ENCODE measurements around the gene DNAJC24.
"Not testable (repeated sequence)": the region's sequence is repeated elsewhere in the genome, so short reads cannot be mapped to it uniquely, and the experiment has no call there.

DNAJC24 gene, protein sequence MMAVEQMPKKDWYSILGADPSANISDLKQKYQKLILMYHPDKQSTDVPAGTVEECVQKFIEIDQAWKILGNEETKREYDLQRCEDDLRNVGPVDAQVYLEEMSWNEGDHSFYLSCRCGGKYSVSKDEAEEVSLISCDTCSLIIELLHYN

GRCh38 chr11:31369348-31370329 is at the start of gene DNAJC24, which contains the start of gene DCDC1:
Gene DNAJC24, plus strand, starts transcription at chr11:31369860. Its CDS starts 889 bp downstream, at chr11:31370749.
Gene DCDC1, minus strand, starts transcription at chr11:31369739. Its CDS starts 41,459 bp downstream, at chr11:31328280.
- peak; percentile 75 to 94 for DNase-seq

DNA sequence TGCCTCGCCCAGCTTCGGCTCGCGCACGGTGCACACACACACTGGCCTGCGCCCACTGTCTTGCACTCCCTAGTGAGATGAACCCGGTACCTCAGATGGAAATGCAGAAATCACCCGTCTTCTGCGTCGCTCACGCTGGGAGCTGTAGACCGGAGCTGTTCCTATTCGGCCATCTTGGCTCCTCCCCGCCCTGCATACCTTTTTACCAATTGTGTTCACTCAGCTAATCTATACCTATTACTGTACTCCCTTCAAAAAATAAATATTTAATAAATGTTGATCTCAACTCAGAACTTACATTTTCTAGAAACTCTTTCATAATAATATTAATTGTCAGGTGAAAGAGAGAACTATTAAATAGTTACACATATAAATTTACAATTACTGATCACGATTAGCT is 48.2 kb upstream of the DNAJC24 start:
- not testable (repeated sequence) for DNase-seq

DNA sequence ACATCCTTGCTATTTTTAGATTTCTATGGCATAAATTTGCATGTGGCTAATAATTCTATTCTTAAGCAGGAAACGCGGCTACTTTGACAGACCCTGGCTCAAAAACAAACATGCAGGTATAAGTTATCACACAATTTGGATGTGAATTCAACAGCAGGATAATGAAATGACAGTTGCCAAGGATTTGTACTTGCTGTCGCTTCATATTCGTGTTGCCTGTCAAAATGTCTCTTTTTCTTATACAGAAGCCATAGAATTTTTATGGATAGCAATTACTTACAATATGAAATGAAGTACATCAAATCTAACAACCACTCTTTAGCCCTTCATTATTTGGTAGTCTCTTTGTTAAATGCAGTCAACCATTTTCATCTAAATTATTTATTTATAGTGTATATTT is 46.5 kb upstream of the DNAJC24 start:
- DNase-seq: no peak

DNA sequence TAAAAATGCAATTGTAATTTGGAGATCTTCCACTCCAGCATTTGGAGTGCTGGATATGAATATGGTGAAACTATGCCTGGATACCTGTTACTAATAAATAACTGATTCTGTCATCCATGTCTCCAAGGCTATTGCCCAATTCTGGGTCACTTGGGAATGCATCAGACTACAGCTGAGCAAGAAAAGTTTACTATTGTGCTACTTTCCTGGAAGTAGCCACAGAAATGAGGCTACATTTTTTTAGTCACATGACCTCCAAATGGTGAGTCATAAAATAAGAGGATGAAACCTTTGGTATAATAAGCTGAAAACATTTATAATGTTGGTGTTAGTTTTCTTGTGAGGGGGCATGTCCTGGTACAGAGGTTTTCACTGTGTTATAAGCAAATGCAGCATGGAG is 44.5 kb upstream of the DNAJC24 start:
- DNase-seq: no peak

DNA sequence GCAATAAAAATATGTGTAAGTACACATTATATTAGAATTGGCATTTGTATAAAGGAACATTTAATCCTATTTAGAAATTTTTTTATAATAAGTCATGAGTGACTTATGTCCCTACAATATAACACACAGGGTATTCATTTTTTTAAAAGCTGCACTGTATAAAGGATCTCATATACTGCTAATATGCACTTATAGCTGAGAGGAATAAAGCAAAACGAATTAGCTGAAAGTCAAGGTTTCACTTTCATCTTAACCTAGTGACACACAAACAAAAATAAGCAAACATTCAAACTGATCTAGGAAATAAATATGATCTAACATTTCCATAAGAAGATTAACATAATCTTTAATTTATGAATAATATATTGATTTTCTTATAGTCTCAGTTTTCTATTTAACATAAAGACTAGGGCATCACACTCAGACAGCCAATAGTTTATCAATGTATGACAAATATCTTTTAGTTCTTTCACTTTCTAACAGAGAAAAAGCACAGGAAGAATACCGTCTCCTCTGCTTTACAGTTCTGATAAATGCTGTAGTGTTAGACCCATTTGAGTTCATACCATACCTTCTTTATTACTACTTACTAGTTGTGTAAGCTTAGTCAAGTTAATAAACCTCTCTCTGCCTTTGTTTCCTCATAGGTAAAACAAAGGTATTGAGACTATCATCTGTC is 43.1 kb upstream of the DNAJC24 start:
- no peak for DNase-seq

DNA sequence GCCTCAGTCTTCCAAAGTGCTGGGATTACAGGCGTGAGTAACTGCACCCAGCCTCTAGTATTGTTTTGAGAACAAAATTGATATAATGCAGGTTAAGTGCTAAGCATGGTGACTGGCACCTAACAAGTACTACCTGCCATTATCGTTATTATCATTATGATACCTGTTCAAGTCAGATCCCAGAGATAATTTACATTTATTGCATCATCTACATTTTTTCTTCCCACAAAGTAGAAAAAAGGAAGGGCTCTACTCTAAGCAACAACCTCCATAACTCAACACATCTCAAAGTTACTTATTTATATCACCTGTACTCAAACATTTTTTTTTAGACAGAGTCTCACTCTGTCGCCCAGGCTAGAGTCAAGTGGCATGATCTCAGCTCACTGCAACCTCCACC is 42.2 kb upstream of the DNAJC24 start:
- no peak for DNase-seq

- DNase-seq: no peak
Measured at GRCh38 chr11:31328697-31329096, 41.0 kb upstream of the DNAJC24 start.

DNA sequence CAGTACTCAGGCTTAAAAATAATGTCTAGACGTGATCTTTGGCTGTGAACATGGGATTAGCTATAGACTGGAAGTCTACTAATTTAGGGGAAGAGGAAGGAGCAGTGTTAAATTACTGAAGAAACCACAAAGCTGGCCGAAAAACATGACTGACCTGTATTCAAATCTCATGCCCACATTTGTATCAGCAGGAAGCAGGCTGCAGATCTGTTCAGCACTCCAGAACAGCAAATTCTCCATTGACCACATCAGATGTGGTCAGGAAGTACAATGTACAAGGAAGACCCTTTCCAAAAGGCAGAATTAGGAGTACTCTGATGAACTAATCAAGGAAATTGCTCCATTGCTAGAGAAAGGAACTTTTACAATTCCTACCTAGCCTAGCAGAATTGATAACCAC is 31.9 kb upstream of the DNAJC24 start:
- no peak for DNase-seq

DNA sequence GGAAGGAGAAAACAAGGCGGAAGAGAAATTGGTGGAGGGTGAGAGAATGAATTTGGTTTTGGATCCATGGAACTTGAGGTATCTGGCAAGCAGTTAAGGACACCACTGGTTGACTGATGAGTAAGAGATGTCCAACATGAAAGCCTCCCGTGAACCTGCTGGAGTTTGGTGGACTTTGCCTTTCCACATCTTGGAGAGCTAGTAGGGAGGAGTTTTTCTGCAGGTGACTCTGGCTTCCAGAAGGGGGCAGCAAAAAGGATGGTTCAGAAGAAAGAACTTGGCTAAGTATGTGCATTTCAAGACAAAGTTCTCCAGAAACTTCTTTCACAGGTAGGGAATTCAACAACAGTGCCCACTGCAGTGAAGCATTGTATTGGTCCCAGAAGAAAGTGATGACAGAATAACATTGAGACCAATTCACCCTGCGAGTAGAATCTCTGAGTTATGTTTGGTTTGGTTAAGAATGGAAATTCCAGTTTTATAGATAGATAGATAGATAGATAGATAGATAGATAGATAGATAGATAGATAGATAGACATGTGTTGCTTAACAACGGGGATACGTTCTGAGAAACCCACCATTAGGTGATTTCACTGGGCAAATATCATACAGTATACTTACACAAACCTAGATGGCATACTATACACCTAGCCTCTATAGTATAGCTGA is 28.6 kb upstream of the DNAJC24 start:
- peak in 1 of 2 experiments; percentile 17 for DNase-seq

DNA sequence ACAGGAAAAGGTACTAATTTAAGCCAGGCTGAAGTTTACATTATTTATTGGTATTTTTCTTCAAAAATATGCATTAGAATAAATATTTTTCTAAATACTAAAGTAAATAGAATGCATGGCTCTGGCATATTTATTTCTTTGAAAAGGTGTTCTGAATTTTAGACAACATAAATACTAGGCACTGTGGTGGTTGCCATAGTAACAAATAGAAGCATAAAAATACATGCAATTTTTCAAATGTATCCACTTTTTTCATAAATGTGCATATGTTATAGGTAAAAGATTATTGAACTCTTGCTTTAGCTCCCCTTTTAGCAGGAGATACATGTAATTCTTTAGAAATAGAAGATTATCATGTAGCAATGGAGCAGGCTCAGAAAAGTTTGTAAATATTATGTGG is 18.5 kb upstream of the DNAJC24 start:
- no peak for DNase-seq

GRCh38 chr11:31355131-31355530 is 14.5 kb upstream of the DNAJC24 start:
- peak in 1 of 2 experiments; percentile 6 for DNase-seq

DNA sequence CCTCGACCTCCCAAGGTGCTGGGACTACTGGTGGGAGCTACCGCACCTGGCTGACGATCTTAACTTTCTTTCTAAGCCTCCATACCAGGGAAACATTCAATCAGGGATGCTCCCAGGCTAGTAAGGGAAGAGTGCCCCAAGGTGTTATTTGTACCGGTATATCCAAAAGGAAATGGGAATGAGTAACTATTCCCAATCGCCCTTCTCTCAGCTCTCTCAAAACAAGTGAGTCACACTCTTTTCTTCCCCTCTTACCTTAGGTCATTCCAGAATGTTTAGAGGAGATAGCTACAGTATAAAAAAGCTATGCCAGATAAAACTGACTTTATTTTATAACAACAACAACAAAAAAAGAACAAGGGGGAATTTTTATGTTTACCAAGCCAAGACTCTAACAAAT is 13.8 kb upstream of the DNAJC24 start:
- no peak for DNase-seq

- no peak for DNase-seq
Measured at GRCh38 chr11:31361743-31362142, 7.9 kb upstream of the DNAJC24 start.

DNA sequence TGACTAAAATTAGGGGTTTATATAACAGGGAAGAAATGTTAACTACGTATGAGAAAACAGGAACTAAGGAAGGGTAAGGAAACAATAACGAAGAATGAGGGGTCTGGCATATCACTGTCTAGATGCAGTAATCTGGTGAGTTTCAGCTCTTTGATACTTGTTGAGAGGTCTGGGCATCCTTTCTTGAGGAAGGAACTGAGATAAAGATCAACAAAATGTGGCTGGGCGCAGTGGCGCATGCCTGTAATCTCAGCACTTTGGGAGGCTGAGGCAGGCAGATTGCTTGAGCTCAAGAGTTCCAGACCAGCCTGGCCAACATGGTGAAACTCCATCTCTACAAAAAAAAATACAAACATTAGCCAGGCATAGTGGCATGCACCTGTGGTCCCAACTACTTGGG is 2.9 kb upstream of the DNAJC24 start:
- no peak for DNase-seq

- no peak for DNase-seq
Measured at GRCh38 chr11:31375879-31376278, 6.2 kb downstream of the DNAJC24 start.

DNA sequence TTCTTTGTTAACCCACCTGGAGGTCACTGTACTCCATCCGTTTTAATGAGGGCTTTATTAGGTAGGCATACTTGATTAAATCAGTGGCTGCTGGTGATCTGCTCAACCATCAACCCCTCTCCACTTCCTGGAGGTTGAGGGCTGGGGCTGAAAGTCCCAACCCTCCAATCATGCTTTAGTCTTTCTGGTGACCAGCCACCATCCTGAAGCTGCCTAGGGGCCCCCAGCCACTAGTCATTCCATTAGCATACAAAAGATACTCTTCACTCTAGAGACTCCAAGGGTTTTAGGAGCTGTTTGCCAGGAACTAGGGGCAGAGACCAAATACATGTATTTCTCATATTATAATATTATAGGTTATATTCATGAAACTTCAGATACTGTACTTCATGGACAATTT is 13.5 kb downstream of the DNAJC24 start:
- no peak for DNase-seq

DNA sequence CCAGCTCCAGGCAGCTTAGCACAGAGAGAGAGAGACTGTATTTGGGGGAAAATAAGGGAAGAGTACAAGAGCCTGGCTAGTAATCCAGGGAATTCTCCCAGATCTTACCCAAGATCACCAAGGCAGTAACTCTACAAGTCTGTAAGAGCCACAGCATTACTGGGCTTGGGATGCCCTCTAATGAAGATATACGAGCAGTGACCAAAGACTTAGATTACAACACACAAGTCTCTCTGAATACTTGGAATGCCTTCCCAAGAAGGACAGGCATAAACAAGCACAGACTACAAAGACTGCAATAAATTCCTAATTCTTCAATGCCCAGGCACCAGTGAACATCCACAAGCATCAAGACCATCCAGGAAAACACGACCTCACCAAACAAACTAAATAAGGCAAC is 17.7 kb downstream of the DNAJC24 start:
- no peak for DNase-seq

- peak in 1 of 2 experiments; percentile 16 for DNase-seq
Measured at GRCh38 chr11:31397239-31397834, 27.7 kb downstream of the DNAJC24 start.

GRCh38 chr11:31404614-31405013 is 35.0 kb downstream of the DNAJC24 start:
- DNase-seq: no peak

DNA sequence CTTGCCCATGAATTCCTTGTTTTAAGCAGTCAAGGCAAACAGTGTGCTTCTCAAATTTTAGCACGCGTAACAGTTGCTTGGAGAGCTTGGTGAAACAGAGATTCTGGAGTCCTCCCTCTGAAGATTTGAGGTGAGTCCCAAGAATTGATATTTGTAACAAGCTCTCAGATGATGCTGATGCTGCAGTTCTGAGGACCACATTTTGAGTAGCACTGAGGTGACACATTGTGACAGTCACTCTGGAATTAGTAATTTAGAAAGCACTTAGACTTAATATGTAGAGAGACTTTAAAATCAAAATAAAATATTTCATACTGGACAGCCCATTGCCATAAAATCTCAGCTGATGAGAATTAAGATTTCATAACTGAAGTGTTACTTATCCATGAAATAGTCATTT is 38.5 kb downstream of the DNAJC24 start:
- DNase-seq: no peak

- DNase-seq: no peak
Measured at GRCh38 chr11:31412946-31413345, 43.3 kb downstream of the DNAJC24 start.

GRCh38 chr11:31414338-31414737 is 44.7 kb downstream of the DNAJC24 start:
- DNase-seq: no peak

DNA sequence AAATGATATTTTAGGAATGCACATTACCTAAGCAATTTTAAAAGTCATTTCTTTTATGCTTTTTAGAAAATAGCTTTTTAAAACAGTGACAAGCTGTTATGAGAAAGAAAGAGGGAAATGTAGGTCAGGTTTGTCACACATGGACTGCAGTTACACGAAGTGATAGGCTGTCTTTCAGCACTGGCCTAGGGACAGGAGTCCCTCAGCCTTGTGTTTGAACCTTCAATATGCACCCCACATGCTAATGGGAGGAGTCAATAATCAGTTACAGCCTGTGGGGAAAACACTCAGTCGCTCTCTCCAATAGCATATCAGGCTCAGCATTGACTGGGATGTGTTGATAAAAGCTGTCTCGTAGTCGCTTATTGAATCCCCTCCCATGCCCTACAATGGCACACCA is 45.8 kb downstream of the DNAJC24 start:
- no peak for DNase-seq
